Astrocyte of the spinal cord (primary cell): Measurements from ENCODE around the gene EREG.

ENCODE experiments used
- DNase-seq: peaks from one replicate; pipeline ENCODE4 v3.0.0; 2011; ENCODE audit warnings: low read depth, low spot score
- H3K4me3 ChIP-seq: 2 replicates; pipeline ENCODE4 v1.5.1; 2011; ENCODE audit warnings: low read depth, mild to moderate bottlenecking, low read length, moderate library complexity
- CTCF ChIP-seq: IDR thresholded peaks from 2 replicates; pipeline ENCODE4 v1.5.1; 2012; ENCODE audit warnings: low read depth, mild to moderate bottlenecking, low read length, inconsistent platforms
- in situ Hi-C: cut with HindIII; loops from 2 replicates; pipeline ENCODE4 v1.10.0; 2017; ENCODE audit warnings: low sequenced_read_pairs

The EREG gene

DNA sequence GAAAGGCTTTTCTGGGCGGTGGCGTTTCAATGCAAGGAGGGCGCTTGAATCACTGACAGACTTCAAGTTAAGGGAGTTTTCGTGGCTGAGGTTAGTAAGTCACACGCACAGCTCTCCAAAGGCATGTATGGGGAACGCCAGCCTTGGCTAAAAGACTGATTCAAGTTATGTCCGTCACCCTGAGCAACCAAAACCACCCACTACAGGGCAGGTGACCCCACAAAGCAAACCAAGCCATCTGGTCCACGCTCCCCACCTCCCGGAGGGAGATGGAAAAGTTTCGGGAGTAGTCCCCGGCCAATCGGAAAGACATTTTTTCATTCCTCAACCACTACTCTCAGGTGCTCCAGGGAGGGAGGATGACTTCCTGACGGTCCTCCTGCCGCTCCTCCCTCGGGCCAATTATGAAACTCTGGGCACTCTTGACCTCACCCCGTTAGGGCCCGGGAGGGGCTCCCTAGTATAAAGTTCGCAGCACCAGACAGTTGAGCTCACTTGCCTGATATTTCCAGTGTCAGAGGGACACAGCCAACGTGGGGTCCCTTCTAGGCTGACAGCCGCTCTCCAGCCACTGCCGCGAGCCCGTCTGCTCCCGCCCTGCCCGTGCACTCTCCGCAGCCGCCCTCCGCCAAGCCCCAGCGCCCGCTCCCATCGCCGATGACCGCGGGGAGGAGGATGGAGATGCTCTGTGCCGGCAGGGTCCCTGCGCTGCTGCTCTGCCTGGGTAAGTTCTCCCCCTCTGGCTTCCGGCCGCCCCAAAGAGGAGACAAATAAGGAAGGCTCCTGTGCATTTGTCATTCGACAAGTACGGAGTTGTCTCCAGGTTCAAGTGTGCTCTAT, at the start of gene EREG:
Gene EREG (plus strand): TSS at position 494 of the 840 bp plus-strand sequence. CDS start 164 bp downstream, at position 658.
- in situ Hi-C loops, result no loop called here
- DNase-seq, result peak; percentile 50
- no peak for TF ChIP-seq CTCF
- H3K4me3 ChIP-seq, result peak within 1 kb of the TSS; percentile 51

DNA sequence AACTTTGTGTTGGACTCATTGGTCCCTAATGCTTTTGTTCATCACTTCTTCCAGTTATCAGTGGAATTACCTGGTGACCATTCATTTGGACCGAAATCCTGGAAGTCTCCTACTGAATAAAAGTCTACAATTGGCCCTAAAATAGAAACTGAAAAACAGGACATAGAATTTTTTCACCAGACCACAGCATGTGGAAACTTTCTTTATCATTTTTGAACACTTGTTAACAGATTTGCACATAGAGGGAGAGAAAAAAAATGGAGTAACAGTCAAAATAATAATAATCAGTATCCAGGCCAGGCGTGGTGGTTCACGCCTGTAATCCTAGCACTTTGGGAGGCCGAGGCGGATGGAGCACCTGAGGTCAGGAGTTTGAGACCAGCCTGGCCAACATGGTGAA, 49.6 kb upstream of the EREG start:
- H3K4me3 ChIP-seq, result no peak overlapping the region
- in situ Hi-C loops, result no loop called here
- DNase-seq, result no peak
- TF ChIP-seq CTCF, result no peak

DNA sequence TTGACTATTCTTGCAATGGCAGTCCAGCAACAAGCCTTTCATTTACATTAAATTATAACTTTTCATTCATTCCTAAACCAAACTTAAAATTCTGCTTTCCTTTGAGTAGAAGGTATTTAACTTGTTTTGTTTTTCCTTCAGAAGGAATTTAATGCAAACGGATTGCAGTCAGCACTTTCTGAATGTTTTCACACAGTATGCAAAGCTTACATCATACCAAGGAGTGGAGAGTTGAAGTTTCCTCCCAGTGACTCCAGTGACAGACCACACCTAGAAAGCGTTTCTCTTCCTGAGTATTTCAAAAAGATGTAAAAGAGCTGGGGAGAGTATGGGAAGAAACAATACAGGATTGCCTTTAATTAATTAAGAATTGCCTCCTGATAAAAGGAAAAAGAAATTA, 48.5 kb upstream of the EREG start:
- no peak overlapping the region for H3K4me3 ChIP-seq
- in situ Hi-C loops, result no loop called here
- TF ChIP-seq CTCF, result no peak
- no peak for DNase-seq

GRCh38 chr4:74317616-74318246, 47.2 kb upstream of the EREG start:
- no peak for TF ChIP-seq CTCF
- no peak overlapping the region for H3K4me3 ChIP-seq
- DNase-seq, result no peak
- in situ Hi-C loops, result no loop called here

GRCh38 chr4:74318276-74318675, 46.7 kb upstream of the EREG start:
- DNase-seq, result no peak
- H3K4me3 ChIP-seq, result no peak overlapping the region
- in situ Hi-C loops, result no loop called here
- no peak for TF ChIP-seq CTCF

- DNase-seq, result no peak
- no peak overlapping the region for H3K4me3 ChIP-seq
- in situ Hi-C loops, result no loop called here
- TF ChIP-seq CTCF, result no peak
These were observed 45.5 kb upstream of the EREG start for GRCh38 chr4:74319470-74319869.
